NCI-H2196 (cell line): ENCODE data around the gene MRM2.

Source experiments
- DNase-seq: peaks from one replicate; lab custom pipeline; 2025; ENCODE audit not compliant: unreplicated experiment; lab: John Stamatoyannopoulos, UW

The MRM2 gene

DNA sequence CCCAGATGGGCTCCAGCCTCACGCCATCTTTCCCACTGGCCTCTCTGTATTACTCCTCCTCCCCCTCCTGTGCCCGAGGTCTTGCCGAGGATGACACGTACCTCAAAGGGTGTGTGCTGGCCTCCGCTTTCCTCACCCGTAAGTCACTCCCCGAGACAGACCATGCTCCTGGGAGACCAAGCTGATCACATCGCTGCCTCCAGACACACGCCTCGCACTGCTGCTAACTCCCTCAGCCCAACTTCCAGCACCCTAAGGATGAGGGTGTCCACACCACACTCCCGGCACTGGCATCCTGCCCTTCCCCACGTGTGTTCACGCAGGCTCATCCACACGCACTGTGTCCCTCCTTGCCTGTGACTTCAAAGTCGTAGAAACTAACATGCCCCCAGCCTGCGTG, 33.3 kb downstream of the MRM2 start:
- DNase-seq = no peak

DNA sequence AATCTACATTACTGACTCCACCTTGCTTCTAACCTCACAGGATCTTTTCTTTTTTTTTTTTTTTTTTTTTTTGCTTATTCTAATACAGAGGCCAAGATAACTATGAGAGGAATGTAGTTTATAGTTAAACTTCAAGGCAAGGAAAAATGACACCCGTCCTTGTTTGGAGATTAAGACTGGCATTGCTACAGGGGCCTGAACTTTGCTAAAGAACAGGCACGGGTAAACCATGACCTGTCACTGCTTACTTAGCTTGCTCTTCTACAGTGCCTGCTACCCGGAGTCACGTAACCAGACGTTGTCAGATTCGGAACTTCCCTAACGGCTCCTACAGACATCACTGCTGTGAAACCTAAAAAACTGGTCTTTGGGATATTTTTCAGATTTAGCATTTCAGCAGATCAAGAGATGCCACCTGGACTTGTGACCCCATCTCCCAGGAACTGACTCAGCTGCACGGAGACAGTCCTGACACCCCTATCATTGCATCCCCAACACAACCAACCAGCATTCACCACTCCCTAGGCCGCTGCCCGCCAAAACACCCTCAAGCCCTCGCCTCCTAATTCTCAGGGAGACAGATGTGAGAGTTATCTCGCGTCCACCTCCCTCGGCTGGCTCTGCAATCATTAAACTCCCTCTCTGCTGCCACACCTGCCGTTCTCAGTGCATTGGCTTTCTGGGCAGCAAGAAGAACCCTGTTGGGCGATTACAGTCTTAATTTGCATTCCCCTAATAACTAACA, 36.8 kb downstream of the MRM2 start:
- DNase-seq = no peak

DNA sequence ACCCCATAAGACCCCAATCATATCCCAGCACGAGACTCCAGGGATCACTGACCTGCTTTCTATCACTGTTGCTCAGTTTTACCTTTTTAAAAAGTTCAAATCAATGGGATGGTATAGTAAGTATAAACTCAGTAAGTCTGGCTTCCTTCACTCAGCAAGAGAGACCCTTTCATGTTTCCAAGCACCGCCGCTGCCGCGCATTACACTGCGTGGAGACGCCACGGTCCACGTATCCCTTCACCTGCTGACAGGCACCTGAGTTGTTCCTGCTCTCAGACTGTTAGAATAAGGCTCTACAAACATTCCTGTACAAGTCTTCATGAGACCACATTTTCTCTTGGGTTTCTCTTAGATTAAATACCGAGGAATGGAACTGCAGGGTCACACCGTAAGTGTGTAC, 37.6 kb downstream of the MRM2 start:
- no peak for DNase-seq

DNA sequence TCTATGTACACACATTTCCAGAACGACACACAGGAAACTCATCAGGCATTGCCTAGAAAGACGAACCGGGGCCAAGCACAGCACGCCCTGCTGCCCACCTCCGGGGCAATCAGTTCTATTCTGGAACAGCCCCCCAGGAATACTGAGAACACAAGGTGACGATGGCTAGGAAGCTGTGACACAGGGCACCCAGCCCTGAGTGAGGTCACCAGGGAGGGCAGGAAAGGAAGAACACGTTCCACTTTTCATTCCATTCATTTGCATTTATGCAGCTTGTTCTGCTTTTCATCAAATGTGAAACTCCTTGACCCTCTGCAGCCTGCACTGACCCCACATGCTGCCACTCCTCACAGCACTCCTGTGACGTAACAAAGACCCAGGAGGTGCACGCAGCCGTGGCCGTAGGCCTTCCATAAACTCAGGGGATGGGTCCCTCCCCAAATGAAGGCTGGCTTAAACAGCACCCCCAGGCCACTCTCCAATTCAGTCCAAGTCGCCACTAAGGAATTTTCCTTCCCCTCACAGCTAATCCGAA, 38.2 kb downstream of the MRM2 start:
- no peak for DNase-seq

DNA sequence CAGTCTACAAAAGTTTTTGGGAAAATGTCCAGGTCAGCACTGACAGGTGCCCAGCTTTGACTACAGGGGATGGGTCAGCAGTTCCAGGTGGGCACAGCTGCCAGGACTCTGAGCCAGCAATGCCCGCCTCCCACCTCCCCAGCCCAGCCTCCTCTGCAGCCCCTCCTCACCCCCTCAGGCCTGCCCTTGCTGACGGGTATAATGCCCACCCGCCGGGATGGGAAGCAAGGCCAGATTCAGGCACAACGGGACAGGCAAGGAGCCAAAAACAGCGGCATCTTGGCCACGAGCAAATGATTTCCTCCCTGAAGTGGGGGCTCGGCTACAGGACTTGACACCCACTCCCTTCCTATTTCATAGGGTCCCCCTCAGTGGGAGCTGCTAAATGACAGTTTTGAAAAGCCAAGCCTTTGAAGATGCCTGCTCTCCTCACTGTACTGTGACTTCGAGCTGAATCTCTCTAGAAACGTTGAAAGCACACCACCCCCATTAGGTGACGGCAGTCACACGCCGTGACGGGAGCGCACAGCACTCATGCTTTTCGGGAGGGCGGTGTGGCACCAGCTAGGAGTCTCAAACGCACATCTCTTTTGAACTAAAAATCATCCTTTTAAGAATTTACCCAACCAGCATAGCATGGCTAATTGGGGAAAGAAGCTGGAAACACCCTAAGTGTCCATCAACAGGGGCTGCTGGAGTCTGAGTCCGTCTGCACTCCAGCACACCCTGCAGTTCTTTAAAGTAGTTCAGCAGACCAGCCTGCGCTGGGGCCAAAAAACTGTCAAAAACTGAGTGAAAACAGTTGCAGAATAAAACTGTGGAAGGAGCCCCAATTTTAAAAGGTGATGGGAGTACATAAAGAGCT, 38.9 kb downstream of the MRM2 start:
- no peak for DNase-seq

DNA sequence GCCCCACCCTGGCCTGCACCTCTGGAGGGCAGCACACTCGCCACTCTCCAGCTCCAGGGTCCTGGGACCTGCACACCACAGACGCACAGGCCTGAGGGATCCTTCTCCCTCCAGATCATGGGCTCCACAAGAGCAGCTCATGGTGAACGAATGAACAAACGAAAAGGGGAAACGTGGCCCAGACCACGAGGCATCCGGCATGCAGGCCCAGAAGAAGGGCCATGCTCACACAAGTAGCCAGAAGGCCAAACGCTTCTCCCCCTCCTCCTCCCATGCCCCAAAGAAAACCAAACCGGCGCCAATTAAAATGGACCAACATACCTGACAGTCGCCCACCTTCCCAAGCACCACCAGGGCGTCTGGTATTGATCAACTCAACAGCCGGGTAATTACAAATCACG, 39.6 kb downstream of the MRM2 start:
- no peak for DNase-seq

DNA sequence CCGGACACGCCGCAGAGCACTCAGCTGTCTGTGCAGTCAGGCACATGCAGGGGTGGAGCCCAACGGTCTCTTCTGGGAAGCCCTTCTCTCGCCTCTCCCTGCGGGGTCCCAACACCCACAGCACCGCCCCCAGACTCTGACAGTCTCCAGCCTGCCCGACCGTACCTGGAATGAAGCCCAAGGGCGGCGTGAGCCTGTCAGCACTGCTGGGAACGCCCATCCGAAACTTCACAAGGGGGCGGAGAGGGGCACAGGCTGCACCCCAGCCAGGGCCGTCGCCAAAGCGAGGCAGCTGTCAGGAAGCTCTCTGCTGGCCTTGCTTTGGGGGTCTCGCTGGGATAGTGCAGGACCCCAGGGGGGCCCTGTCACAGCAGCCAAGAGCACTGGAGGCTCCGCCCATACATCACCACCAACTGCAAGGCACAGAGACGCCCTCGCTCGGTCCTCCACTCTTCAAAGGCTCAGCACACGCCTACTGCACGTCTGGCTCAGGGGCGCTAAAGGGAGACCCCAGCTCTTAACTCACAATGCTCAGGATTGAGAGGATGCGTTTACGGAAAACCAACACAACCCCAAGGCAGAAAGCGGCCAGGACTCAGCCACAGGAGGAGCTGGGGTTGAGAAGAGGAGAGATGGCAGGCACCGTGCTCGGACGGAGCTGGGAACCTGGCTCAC, 40.2 kb downstream of the MRM2 start:
- no peak for DNase-seq

DNA sequence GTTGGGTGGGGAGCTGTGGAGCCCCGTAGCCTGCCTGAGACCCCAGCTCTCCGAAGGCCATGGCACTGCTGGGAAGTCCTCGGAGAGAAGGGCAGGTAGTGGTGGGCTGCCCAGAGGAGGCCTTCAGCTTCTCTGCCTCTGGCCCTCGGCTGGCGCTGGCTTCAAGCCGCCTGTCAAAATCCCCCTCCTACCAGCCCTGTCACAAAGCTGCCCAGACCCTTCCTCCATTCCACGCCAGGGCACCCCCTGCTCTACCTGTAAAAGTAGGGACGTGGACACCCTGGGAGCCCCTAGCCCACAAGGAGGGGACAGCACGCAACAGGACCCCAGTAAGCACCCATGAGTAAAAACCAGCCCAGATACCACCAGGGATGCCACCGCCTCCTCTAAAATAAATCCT, 40.9 kb downstream of the MRM2 start:
- DNase-seq = no peak

DNA sequence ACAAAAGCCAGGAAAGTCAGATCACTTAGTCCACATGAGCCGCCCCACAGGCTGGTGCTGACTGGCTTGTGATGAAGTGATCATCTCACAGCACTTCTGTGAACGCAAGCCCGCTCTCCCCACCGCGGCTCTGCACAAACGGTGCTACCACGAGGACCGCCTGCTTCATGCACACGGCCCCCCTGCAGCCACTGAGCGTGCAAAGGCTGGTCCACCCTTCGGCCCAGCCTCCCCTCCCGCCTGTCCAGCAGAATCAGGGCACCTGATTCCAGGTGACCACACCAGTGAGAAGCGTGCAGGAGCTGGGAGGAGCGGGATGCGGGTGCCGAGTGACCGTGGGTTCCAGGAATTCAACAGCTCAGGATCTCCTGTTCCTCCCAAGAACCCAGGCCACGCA, 41.4 kb downstream of the MRM2 start:
- DNase-seq = no peak

DNA sequence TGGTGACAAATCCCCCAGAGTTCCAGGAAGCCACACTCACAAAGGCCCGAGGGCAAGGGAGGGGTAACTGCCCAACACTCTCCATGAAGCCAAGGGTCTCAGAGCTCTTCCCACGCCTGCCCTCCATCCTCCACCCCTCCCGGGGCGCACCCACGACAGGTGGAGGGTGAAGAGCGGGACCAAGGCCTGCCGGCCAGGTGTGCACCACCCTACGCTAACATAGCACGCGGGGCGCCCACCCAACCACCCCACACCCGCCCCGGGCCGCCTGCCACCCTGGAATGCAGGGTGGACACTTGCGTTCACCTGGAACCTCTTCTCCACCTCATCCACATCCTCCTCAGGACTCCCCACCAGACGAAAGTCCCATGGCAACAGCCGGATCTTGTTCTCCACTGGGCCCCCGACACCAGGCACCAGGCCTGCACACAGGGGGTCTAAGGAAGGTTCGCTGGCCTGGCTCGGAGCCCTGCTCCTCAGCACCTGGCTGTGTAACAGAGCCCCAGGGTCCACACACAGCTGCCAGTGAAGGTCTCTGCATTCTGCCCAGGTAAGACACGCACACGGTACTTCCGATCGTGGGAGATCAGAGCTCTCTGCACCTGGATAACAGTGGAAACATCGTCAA, 41.9 kb downstream of the MRM2 start:
- DNase-seq = no peak

DNA sequence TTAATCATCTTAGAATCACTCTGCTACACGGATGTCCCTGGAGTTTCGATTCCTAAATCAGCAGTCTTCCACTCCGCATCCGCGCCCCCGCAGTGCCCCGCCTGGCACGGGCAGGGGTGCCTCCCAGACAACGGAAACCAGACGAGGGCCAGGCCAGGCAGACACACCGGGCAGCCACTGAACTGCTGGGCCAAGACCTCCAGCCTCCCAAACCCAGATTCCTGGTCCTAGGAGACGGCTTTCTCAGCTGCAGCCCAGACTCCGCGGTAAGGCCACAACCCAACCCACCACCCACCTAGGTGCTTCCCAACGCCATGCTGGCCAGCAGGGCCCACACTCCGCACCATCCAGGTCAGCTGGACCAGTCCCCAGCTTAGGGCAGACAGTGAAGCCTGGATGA, 42.5 kb downstream of the MRM2 start:
- DNase-seq = no peak

DNA sequence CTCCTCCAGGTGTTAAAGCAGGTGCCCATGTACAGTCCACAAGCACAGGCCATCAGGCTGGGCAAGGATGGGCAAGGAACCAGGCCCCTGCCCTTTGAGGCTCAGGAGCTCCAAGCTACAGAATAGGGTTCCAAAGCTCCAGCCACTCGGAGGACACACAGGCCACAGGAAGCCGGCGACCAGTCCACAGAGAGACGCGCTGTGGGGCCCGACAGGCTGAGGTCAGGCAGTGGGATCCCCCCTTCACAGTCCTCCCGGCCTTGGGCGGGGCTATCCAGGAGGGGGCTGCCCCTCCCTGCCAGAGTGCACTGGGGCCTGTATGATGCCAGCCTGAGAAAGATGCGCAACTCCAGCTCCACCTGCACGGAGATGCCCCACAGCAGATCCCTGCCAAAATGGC, 43.2 kb downstream of the MRM2 start:
- no peak for DNase-seq

DNA sequence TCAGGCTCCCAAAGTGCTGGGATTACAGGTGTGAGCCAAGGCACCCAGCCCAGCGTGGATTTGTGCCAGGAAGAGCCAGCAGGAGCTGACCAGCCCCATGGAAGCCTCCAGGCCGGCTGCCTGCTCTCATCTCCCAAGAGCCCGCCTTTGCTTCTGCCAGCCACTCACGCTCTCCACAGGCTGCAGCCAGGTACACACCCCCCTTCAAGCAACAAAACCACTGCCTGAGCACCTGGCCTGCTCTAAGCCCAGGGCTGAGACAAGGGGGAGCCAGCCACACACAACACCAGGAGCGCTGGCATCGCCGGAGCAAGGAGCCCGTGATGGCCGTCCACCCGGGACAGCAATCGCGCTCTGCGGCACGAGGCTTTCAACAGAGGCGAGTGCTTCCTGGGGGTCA, 43.8 kb downstream of the MRM2 start:
- DNase-seq = peak; percentile 93

DNA sequence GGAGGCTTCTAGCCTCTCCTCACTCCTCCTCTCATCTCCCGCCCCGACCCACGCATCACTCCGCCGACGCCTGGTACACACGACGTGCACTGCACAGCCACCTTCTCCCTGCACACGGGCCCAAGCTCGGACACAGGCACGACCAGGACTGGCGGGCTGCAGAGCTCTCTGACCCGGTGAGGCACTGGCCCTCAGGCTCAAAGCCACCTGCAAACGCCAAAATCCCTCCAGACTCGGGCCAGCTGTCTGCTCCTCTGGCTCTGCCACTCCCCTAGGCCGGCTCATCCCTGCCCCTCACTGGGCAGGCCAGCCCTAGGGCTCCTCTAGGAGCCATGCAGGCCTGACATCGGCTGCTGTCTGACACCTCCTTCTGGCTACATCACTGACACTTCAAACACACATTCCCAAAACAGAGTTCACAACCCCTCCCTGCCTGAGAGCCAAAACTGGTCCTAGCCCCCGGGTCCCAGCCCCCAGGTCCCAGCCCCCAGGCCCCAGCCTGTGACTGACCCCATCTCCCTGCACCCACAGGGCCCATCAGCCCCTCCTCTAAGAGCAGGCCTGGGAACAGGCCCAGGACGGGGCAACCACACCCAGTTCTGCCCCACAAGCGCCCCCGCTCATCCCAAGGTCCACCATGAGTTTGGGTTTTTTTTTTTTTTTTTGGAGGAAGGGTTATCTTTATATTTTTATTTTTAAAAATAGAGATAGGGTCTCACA, 44.4 kb downstream of the MRM2 start:
- DNase-seq = no peak

DNA sequence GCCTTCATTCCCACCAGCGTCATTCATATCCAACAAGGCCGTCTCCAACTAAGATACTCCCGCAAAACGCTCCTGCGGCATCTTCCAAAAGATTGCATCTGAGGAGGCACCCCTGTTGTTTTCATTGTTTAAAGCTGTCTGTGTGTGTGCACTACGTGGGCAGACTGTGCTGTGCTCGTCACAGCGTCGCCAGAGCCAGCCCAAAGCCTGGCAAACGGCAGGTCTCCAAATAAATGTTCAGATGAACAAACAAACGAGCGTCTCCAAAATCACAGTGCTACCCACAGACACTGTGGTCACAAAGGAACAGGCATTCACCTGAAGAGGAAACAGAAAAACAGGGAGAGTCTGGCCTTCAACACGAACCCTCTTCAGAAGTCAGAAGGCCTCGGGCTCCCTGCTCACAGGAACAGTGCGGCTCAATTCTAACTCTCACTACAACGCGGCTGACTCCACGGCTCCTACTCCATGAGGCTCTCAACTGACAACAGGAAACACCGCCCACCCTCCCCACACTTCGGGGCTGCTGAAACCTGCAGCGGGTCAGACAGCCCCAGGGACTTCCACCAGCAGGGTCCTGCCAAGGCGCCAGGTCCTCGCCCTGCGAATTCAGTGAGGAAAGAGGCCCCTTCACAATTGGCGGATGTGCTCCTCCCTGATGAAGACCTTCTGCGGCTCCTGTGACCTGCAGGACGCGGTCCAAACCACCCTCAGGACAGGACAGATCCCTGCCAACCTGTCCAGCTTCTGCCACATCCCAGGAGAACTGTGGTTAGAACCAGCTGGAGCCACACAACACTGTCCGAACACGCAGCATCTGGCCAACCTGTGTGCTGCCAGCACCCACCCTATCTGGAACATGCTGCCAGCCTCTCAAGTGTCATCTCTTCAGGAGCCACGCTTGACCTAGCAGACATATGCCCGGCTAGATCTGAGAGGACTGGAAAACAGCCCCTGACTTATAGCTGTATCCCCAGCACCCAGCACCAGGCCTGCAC, 45.3 kb downstream of the MRM2 start:
- peak; percentile 21 for DNase-seq

DNA sequence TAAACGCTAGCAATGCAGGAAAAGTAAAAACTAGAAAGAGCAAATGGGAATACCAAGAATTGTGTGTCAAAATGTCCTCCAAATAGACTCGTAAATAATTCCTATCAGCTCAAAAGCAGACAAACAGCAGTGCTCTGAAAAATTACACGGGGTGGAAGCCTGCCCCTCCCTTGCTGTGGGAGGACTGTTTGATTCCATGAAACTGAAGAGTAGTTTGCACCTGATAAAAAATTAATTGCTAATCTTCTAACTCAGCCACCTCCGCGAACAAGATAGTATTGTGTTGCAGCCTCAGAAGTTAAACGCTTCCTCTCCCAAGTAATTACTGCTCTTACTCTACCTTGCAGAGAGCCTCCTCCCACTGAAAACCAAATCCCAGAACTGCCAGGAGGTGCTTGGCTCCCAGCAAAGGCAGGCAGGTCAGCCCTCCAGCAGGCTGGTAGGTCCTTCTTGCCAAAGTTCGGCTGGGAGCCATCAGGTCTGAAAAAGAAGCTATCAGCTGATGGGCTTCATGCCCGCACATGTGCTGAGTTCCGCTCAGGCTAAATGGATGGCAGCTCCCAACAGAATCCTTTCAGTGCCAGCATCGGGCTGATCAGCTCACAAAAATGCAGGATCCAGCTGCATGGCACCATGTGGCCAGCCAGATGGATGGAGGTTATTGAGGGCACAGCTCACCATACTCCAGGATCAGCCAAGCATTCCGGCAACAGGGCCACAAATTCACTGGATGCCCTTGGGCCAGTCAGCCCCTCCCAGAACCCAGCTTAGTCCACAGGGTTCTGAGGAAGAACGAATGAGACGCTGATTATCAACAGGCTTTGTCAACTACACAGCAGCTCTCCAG, 46.4 kb downstream of the MRM2 start:
- peak; percentile 90 for DNase-seq

DNA sequence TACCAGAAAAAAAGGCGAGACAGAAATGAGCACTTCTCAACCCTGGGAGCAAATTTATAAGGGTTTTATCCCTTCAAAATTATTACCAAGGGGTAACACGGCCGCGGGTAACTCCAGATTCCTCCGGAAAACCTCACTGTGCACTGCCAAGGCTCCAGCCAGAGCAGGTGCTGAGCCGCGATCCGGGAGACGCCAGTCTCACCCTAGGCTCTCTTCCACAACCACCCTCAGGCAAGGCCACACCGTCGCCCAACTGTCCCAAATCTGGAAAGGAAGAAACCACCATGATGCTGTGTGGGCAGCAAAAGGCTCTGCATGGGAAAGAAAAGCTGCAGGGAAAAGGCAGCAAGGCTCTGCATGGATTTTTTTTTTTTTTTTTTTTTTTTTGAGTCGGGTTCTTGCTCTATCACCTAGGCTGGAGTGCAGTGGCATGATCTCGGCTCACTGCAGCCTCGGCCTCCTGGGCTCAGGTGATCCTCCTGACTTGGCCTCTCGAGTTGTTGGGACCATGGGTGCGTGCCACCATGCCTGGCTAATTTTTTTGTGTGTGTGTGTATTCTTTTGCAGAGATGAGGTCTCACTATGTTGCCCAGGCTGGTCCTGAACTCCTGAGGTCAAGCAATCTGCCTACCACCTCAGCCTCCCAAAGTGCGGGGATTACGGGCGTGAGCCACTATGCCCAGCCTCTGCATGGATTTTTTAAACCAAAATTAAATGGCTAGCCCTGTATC, 48.3 kb downstream of the MRM2 start:
- DNase-seq = peak; percentile 39
